H9 (cell line): ENCODE data around the gene CPT1B. TPM values are rescaled to one million over a fixed set of nuclear protein-coding genes. Genes with fewer than 3 reads are reported as not detected.
A peak's percentile ranks its signal among the peaks of the same experiment; 100 is the strongest.

ENCODE experiments used
- DNase-seq: peaks from one replicate; pipeline ENCODE4 v3.0.0-alpha.2; 2017
- H2AFZ ChIP-seq: one replicate; pipeline ENCODE4 v1.6.1; 2013; ENCODE audit warnings: mild to moderate bottlenecking, low read length, control low read depth, moderate library complexity
- H2AK5ac ChIP-seq: 2 replicates; pipeline ENCODE4 v1.6.1; 2013; ENCODE audit warnings: low read length, control low read depth, mixed read lengths; ENCODE audit not compliant: insufficient read length
- H2BK120ac ChIP-seq: one replicate; pipeline ENCODE4 v1.6.1; 2013; ENCODE audit warnings: low read depth, mild to moderate bottlenecking, low read length, control low read depth, inconsistent platforms; ENCODE audit not compliant: poor library complexity, severe bottlenecking
- H2BK12ac ChIP-seq: 2 replicates; pipeline ENCODE4 v1.6.1; 2013; ENCODE audit warnings: low read length, control low read depth, mixed read lengths, low read depth; ENCODE audit not compliant: insufficient read length
- H2BK15ac ChIP-seq: 2 replicates; pipeline ENCODE4 v1.6.1; 2013; ENCODE audit warnings: low read depth, low read length, control low read depth
- H2BK20ac ChIP-seq: one replicate; pipeline ENCODE4 v1.6.1; 2013; ENCODE audit warnings: low read depth, mild to moderate bottlenecking, low read length, control low read depth, inconsistent platforms; ENCODE audit not compliant: poor library complexity, severe bottlenecking
- H2BK5ac ChIP-seq: 2 replicates; pipeline ENCODE4 v1.6.1; 2013; ENCODE audit warnings: low read length, control low read depth, mixed read lengths; ENCODE audit not compliant: insufficient read length
- H3K14ac ChIP-seq: 2 replicates; pipeline ENCODE4 v1.6.1; 2013; ENCODE audit warnings: low read length, control low read depth; ENCODE audit not compliant: insufficient read depth
- H3K18ac ChIP-seq: 2 replicates; pipeline ENCODE4 v1.6.1; 2013; ENCODE audit warnings: low read depth, mild to moderate bottlenecking, mixed read lengths, low read length, control low read depth; ENCODE audit not compliant: insufficient read length
- H3K23ac ChIP-seq: 2 replicates; pipeline ENCODE4 v1.6.1; 2013; ENCODE audit warnings: low read length, control low read depth, mixed read lengths, low read depth; ENCODE audit not compliant: insufficient read length
- H3K23me2 ChIP-seq: 2 replicates; pipeline ENCODE4 v1.6.1; 2013; ENCODE audit warnings: low read depth, mild to moderate bottlenecking, mixed read lengths, low read length, control low read depth; ENCODE audit not compliant: insufficient read length, poor library complexity, severe bottlenecking
- H3K27ac ChIP-seq: 2 replicates; pipeline ENCODE4 v1.5.1; 2013; ENCODE audit warnings: low read length, control low read depth, mixed read lengths, low read depth; ENCODE audit not compliant: insufficient read length
- H3K27me3 ChIP-seq: 2 replicates; pipeline ENCODE4 v1.6.1; 2013; ENCODE audit warnings: low read length, control low read depth, inconsistent platforms; ENCODE audit not compliant: insufficient read depth
- H3K4ac ChIP-seq: 2 replicates; pipeline ENCODE4 v1.6.1; 2013; ENCODE audit warnings: low read depth, mild to moderate bottlenecking, control low read depth, inconsistent platforms, low read length, moderate library complexity
- H3K4me1 ChIP-seq: 2 replicates; pipeline ENCODE4 v1.6.1; 2013; ENCODE audit warnings: low read length, control low read depth, inconsistent platforms; ENCODE audit not compliant: insufficient read depth
- H3K4me2 ChIP-seq: 2 replicates; pipeline ENCODE4 v1.6.1; 2013; ENCODE audit warnings: low read length, control low read depth, mixed read lengths; ENCODE audit not compliant: insufficient read length, insufficient read depth
- H3K56ac ChIP-seq: 2 replicates; pipeline ENCODE4 v1.6.1; 2013; ENCODE audit warnings: low read depth, mild to moderate bottlenecking, mixed read lengths, low read length, control low read depth; ENCODE audit not compliant: insufficient read length
- H3K79me1 ChIP-seq: 2 replicates; pipeline ENCODE4 v1.6.1; 2013; ENCODE audit warnings: low read depth, mild to moderate bottlenecking, moderate library complexity, low read length, control low read depth, inconsistent platforms; ENCODE audit not compliant: insufficient read depth, poor library complexity, severe bottlenecking
- H3K79me2 ChIP-seq: 2 replicates; pipeline ENCODE4 v1.6.1; 2013; ENCODE audit warnings: low read length, control low read depth, inconsistent platforms; ENCODE audit not compliant: insufficient read depth
- H3K9ac ChIP-seq: 2 replicates; pipeline ENCODE4 v1.6.1; 2013; ENCODE audit warnings: low read length, control low read depth, mixed read lengths; ENCODE audit not compliant: insufficient read length; ENCODE audit errors: extremely low read depth
- H3K9me3 ChIP-seq: one replicate; pipeline ENCODE4 v1.6.1; 2013; ENCODE audit warnings: low read depth, low read length, inconsistent platforms; ENCODE audit not compliant: control insufficient read depth
- H3T11ph ChIP-seq: one replicate; pipeline ENCODE4 v1.6.1; 2013; ENCODE audit warnings: mild to moderate bottlenecking, low read length, control low read depth, inconsistent platforms
- H4K20me1 ChIP-seq: one replicate; pipeline ENCODE4 v1.6.1; 2013; ENCODE audit not compliant: control insufficient read depth, insufficient read length, insufficient read depth
- H4K5ac ChIP-seq: 2 replicates; pipeline ENCODE4 v1.6.1; 2013; ENCODE audit warnings: low read depth, mild to moderate bottlenecking, mixed read lengths, low read length, control low read depth; ENCODE audit not compliant: insufficient read length
- H4K8ac ChIP-seq: replicated peaks from 2 replicates; pipeline ENCODE4 v1.6.1; 2013; ENCODE audit warnings: low read length, control low read depth, mixed read lengths, low read depth; ENCODE audit not compliant: insufficient read length
- H4K91ac ChIP-seq: 2 replicates; pipeline ENCODE4 v1.6.1; 2013; ENCODE audit warnings: low read depth, mild to moderate bottlenecking, moderate library complexity, mixed read lengths, low read length, control low read depth; ENCODE audit not compliant: insufficient read length
- H3K27ac Mint-ChIP-seq, 3 experiments: 2 replicates in 2 of 3; 3 replicates in 1 of 3; pipeline ENCODE4 v1.8.0; 2020 to 2021; ENCODE audit warnings: mixed read lengths in 3 of 3, mild to moderate bottlenecking in 1 of 3, moderate library complexity in 1 of 3
- H3K27me3 Mint-ChIP-seq: 2 replicates; pipeline ENCODE4 v1.8.0; 2021; ENCODE audit warnings: low read depth, mild to moderate bottlenecking, moderate library complexity, mixed read lengths
- H3K36me3 Mint-ChIP-seq, 3 experiments: 2 replicates in 2 of 3; 3 replicates in 1 of 3; pipeline ENCODE4 v1.8.0; 2020 to 2021; ENCODE audit warnings: low read depth in 3 of 3, mixed read lengths in 3 of 3; ENCODE audit not compliant: insufficient read depth in 1 of 3
- H3K4me1 Mint-ChIP-seq, 2 experiments: 2 replicates each; pipeline ENCODE4 v1.8.0; 2020; ENCODE audit warnings: mixed read lengths in 2 of 2
- H3K4me3 Mint-ChIP-seq, 2 experiments: 2 replicates in 1 of 2; 3 replicates in 1 of 2; pipeline ENCODE4 v1.8.0; 2020 to 2021; ENCODE audit warnings: mild to moderate bottlenecking in 2 of 2, mixed read lengths in 2 of 2, moderate library complexity in 1 of 2
- H3K9me3 Mint-ChIP-seq, 2 experiments: 2 replicates in 1 of 2; 3 replicates in 1 of 2; pipeline ENCODE4 v1.8.0; 2020; ENCODE audit warnings: mild to moderate bottlenecking in 2 of 2, mixed read lengths in 2 of 2, moderate library complexity in 1 of 2
- WGBS: extraction: QIAGEN DNeasy Blood & Tissue Kit; methylation state at CpG from one replicate; pipeline ENCODE4 v1.1.7; 2013; ENCODE audit warnings: missing lambda C conversion rate, low lambda C conversion rate, mixed read lengths; ENCODE audit not compliant: insufficient read length; ENCODE audit errors: extremely low coverage; 5-methylcytosine and 5-hydroxymethylcytosine counted together
- total RNA-seq: library from RNA; stranded (reverse); gene quantifications from 2 replicates; pipeline ENCODE4 v1.2.1, GENCODE V29; 2021
- TF ChIP-seq, protein P1 (sequence below): fragments of 200-600 bp; sonication (generic); conservative IDR thresholded peaks from 3 replicates; pipeline ENCODE4 v1.8.0; 2021; ENCODE audit warnings: antibody characterized with exemption, mild to moderate bottlenecking

Gene CPT1B
- total RNA-seq, 1 experiment from 2014 or later = 65.7 TPM

- H4K20me1 ChIP-seq = no peaks in the 10 kb centered on the region
- peaks cover 5% of the 10 kb centered on the region for H3K23me2 ChIP-seq
- no peak overlapping the region for H2BK20ac ChIP-seq
- TF ChIP-seq, protein P1, sequence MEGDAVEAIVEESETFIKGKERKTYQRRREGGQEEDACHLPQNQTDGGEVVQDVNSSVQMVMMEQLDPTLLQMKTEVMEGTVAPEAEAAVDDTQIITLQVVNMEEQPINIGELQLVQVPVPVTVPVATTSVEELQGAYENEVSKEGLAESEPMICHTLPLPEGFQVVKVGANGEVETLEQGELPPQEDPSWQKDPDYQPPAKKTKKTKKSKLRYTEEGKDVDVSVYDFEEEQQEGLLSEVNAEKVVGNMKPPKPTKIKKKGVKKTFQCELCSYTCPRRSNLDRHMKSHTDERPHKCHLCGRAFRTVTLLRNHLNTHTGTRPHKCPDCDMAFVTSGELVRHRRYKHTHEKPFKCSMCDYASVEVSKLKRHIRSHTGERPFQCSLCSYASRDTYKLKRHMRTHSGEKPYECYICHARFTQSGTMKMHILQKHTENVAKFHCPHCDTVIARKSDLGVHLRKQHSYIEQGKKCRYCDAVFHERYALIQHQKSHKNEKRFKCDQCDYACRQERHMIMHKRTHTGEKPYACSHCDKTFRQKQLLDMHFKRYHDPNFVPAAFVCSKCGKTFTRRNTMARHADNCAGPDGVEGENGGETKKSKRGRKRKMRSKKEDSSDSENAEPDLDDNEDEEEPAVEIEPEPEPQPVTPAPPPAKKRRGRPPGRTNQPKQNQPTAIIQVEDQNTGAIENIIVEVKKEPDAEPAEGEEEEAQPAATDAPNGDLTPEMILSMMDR = no peak
- H3K18ac ChIP-seq = no peak overlapping the region
- H3K9ac ChIP-seq = no peak overlapping the region
- 0 out of 2 replicates have a peak, but pooled peaks cover 2% of the 10 kb centered on the region for H3K27me3 ChIP-seq
- H3K4me1 ChIP-seq = peaks cover 9% of the 10 kb centered on the region
- no peaks in the 10 kb centered on the region for H3K9me3 ChIP-seq
- H3K4ac ChIP-seq = no peak overlapping the region
- no peak overlapping the region for H4K5ac ChIP-seq
- no peak overlapping the region for H3K27ac ChIP-seq
- Mint-ChIP-seq H3K9me3 (no peaks in the 10 kb centered on the region), H3K27ac (no peak overlapping the region), H3K4me1 (peaks cover 22 to 23% of the 10 kb centered on the region in 2 experiments), H3K27me3 (peaks cover 23% of the 10 kb centered on the region), H3K36me3 (peaks cover 0 to 3% (median 0%) of the 10 kb centered on the region in 3 experiments; a peak in 2 of 7 replicates), H3K4me3 (peak overlapping the region; percentile 57 to 67)
- H4K8ac ChIP-seq = no peak overlapping the region
- H2BK5ac ChIP-seq = no peak overlapping the region
- no peak overlapping the region for H3K14ac ChIP-seq
- DNase-seq = peak; percentile 18
- H2AFZ ChIP-seq = no peak overlapping the region
- H2BK15ac ChIP-seq = no peak overlapping the region
- H3T11ph ChIP-seq = no peak overlapping the region
- WGBS = no CpG with 5 or more reads among the region's 10 CpGs
- H2BK12ac ChIP-seq = no peak overlapping the region
- no peaks in the 10 kb centered on the region for H3K79me2 ChIP-seq
- H3K4me2 ChIP-seq = peak overlapping the region; percentile 86
- H2BK120ac ChIP-seq = no peak overlapping the region
- no peak overlapping the region for H3K23ac ChIP-seq
- no peak overlapping the region for H3K56ac ChIP-seq
- no peaks in the 10 kb centered on the region for H3K79me1 ChIP-seq
- no peak overlapping the region for H4K91ac ChIP-seq
- no peak overlapping the region for H2AK5ac ChIP-seq
These were observed 43.2 kb upstream of the CPT1B start for GRCh38 chr22:50621356-50621880.
